GM18951 (cell line): ENCODE results near the gene ZBTB7B.

ENCODE experiments used
- POLR2A ChIP-seq: IDR thresholded peaks from 4 replicates; pipeline ENCODE4 v1.6.1; 2011; ENCODE audit warnings: mild to moderate bottlenecking; ENCODE audit not compliant: insufficient read length, insufficient read depth; ENCODE audit errors: extremely low read depth
- in situ Hi-C: fragments of 300-500 bp; cut with MboI; formaldehyde crosslinking; loops from one replicate; pipeline ENCODE4 v1.12.0; 2022; ENCODE audit warnings: low sequenced_read_pairs, mixed read lengths, inconsistent platforms; ENCODE audit not compliant: unreplicated experiment

ZBTB7B gene

GRCh38 chr1:154962156-154962749, 40.3 kb upstream of the ZBTB7B start:
- in situ Hi-C loops: no loop called here
- TF ChIP-seq POLR2A: no peak

DNA sequence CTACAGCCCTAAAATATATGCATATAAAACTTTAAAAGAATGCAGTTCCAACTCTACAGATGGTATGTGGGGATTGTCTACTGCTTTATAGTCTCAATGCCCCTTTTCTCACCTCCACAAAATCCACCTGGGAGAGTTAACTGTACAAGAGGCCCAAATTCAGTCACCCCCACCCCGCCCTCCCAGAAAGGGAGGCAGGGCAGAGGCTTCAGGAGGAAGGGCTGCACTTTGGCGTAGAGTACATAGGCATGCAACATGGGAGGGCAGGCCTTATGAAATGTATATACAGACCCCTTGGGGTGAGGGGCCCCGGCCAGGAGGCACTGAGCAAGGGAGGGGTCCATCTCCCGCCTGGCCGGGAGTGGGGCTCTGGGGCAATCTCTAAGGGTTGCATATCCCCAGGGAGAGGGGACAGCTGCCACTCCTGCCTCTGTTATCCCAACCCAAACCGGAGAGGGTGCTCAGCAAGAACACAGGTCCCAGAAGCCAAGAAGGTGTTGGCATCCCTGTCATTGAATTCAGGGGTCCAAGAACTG, 39.7 kb upstream of the ZBTB7B start:
- in situ Hi-C loops: no loop called here

GRCh38 chr1:154963643-154964042, 39.0 kb upstream of the ZBTB7B start:
- no peak for TF ChIP-seq POLR2A
- in situ Hi-C loops: no loop called here

More for the DNA sequence above, 39.7 kb upstream of the ZBTB7B start:
- no peak for TF ChIP-seq POLR2A

DNA sequence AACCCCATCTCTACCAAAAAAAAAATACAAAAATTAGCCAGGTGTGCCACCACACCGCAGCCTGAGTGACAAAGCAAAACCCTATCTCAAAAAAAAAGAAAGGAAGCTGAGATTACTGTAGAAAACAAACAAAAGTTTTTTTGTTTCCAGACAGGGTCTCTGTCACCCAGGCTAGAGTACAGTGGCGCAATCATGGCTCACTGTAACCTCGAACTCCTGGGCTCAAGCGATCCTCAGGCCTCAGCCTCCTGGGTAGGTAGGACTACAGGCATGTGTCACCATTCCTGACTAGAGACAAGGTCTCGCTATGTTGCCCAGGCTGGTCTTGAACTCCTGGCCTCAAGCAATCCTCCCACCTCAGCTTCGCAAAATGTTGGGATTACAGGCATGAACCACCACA, 38.2 kb upstream of the ZBTB7B start:
- in situ Hi-C loops: no loop called here
- TF ChIP-seq POLR2A: no peak

DNA sequence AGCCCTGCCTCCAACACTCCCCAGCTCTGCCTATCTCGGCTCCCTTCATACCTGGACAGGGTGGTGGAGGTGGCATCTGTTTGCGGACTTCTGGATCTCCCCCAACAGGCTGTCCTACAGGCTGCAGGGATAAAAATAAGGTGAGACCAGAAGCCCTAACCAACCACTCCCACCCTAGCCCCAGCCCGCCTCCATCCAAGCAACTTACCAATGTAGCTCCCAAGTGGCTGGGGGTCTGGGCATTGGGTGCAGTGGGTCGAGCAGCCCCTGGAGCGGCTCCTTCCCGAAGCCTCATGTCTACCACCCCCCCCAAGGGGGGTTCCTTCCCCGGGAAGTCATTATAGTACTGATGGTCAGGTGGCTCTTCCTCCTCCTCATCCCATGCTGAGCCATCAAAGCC, 36.5 kb upstream of the ZBTB7B start:
- no peak for TF ChIP-seq POLR2A
- in situ Hi-C loops: no loop called here

GRCh38 chr1:154967331-154967950, 35.2 kb upstream of the ZBTB7B start:
- in situ Hi-C loops: no loop called here
- TF ChIP-seq POLR2A: no peak

- no peak for TF ChIP-seq POLR2A
- in situ Hi-C loops: no loop called here
These were observed 33.9 kb upstream of the ZBTB7B start for GRCh38 chr1:154968731-154969130.

DNA sequence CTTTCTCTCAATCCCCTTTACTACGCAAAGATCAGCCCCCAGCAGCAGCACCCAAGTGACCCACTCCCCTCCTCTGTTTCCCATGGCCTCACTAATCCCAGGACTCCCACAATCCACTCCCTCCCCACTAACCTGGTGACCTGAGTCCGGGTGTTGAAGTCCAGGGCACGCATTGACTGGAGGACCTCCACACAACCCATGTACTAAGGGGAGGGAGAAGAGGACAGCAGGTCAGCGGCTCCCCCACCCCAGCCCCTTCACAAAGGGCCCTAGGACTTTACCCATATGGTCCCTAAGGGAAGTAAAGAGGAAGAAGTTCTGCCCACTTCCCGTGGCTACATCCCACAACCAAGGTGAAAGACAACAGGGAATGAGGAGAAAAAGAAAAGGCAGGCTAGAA, 33.4 kb upstream of the ZBTB7B start:
- in situ Hi-C loops: no loop called here
- no peak for TF ChIP-seq POLR2A

DNA sequence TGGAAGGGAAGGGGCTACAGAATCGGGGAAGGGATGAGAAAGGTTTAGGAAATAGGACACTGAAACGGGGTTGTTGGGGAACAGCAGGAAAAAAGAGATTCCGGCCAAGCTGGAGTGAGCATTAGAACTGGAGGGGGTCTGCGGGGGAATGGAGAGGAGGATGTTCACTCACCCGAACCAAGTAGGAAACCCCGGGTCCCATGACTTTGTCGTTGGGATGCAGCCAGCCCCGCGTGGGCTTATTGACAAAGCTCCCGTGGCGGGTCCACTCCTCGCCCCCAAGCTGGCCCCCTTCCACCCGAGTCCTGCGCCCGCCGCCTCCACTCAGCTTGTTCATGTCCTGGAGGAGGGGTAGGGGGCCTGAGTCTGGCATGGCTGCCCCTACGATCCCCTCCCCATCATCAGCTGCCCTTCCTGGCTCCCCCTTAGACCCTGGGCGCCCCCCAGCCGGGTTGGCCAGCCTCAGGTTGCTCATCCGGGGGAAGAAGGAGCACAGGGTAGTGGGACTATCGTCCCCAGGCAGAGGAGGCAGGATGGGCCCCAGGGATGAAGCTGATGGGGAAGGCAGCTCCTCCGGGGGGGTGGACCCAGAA, 32.6 kb upstream of the ZBTB7B start:
- no peak for TF ChIP-seq POLR2A
- in situ Hi-C loops: no loop called here

- in situ Hi-C loops: no loop called here
- peak; percentile 34 for TF ChIP-seq POLR2A
These were observed 31.8 kb upstream of the ZBTB7B start, which contains the start of gene SHC1 for GRCh38 chr1:154970631-154971340. Gene SHC1, minus strand, starts transcription at chr1:154970747. Its CDS starts 221 bp downstream, at chr1:154970526.

DNA sequence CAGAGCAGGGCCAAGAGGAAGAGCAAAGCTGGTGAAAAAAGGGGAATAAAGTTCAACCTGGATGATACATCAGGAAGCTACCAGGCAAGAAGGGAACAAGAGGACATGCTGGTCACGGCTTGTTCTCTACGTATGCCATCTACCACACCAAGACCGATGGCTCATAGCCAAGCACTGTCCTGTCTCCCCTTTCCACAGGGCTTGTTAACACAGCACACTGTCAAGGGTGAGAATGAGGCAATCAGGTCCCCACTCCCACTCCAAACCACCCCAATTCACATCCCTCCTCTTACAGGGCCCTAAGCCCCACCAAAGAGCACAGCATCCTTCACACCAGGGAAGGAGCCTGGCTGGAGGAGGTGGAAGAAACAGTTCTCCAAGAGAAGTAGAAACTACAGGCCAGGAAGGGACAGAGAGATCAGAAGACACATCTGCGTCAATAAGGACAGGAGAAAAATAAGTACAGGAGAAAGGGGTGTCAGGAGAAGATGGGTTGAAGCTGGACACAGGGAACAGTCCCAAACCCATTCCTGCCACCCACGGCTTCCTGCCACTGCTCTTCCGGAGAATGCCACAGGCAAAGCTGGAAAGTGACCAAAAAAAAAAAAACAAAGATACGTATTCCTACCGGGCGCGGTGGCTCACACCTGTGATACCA, 31.1 kb upstream of the ZBTB7B start:
- TF ChIP-seq POLR2A: no peak
- in situ Hi-C loops: no loop called here

DNA sequence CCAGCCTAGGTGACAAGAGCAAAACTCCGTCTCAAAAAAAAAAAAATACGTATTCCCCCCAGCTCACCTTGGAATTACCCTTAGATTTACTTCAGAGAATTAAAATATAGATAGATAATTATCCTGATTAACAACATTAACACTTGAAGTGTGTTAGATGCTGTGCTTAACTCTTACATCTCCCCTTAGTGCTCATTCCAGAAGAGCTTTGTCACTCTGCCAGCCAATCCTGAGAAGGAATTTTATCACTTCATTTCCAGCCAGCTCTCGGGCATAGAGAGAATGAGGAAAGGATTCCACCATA, 30.4 kb upstream of the ZBTB7B start:
- TF ChIP-seq POLR2A: no peak
- in situ Hi-C loops: no loop called here

DNA sequence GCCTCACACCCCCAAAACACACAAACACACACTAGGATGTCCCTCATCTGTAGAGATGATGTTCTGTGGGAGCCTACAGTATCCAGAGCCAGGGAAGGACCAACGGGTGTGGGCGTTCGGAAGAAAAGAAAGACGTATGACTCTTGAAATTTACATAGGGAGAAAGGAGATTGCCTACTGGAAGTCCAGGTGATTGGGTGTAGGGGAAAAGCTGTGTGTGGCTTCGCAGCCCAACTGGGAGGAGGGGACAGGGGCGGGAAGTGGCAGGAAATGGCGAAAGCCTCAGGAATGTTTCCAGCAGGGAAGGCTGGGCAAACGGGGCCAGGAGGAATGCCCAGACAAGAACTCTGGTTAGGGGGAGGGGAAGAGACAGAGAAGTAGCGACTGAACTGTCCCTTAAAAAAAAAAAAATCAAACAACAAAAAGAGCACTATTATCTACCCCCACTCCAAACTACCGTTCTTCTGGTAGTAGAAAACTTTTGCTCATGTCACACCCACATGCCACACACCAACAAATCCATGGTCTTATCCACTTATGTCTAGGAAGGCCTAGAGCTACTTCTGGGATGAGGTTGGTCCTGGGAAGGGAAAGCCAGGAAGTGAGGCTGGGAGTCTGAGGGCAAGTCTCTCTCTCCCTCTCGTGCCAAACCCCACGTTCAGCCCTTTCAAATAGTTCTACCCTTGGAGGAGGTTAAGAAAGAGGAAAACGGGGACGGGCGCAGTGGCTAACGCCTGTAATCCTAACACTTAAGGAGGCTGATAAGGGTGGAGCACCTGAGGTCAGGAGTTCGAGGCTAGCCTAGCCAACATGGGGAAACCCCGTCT, 29.9 kb upstream of the ZBTB7B start:
- no peak for TF ChIP-seq POLR2A
- in situ Hi-C loops: no loop called here
